NT2/D1 (cell line): ENCODE measurements around the gene COX7A2.

ENCODE experiments used
- DNase-seq: peaks from one replicate; pipeline ENCODE4 v3.0.0-alpha.2; 2011; ENCODE audit warnings: low read depth, low spot score
- H3K27me3 ChIP-seq: 2 replicates; pipeline ENCODE4 v1.6.0; 2011; ENCODE audit warnings: mild to moderate bottlenecking; ENCODE audit not compliant: insufficient read length, insufficient read depth
- H3K36me3 ChIP-seq: 2 replicates; pipeline ENCODE4 v1.6.1; 2011; ENCODE audit warnings: mild to moderate bottlenecking, low read length, mixed read lengths; ENCODE audit not compliant: insufficient read depth, insufficient read length
- H3K4me1 ChIP-seq: 2 replicates; pipeline ENCODE4 v1.5.1; 2011; ENCODE audit not compliant: insufficient read depth, insufficient read length
- H3K4me3 ChIP-seq: 2 replicates; pipeline ENCODE4 v1.5.1; 2011; ENCODE audit warnings: low read depth; ENCODE audit not compliant: insufficient read length
- H3K9ac ChIP-seq: 2 replicates; pipeline ENCODE4 v1.6.0; 2011; ENCODE audit warnings: low read depth; ENCODE audit not compliant: insufficient read length
- H3K9me3 ChIP-seq: 2 replicates; pipeline ENCODE4 v1.5.1; 2011; ENCODE audit warnings: mild to moderate bottlenecking, low read length; ENCODE audit not compliant: insufficient read depth
- SUZ12 ChIP-seq: IDR thresholded peaks from 2 replicates; pipeline ENCODE4 v1.6.1; 2011; ENCODE audit not compliant: insufficient read length, insufficient read depth; ENCODE audit errors: extremely low read depth
- YY1 ChIP-seq: IDR thresholded peaks from 2 replicates; pipeline ENCODE4 v1.6.1; 2011; ENCODE audit not compliant: insufficient read length, insufficient read depth
- ZNF274 ChIP-seq: IDR thresholded peaks from 2 replicates; pipeline ENCODE4 v1.6.1; 2011; ENCODE audit warnings: mild to moderate bottlenecking, low read depth, low read length

COX7A2 gene

GRCh38 chr6:75217193-75217592 is 26.4 kb downstream of the COX7A2 start:
- no peak for DNase-seq
- TF ChIP-seq SUZ12 (no peak), YY1 (no peak), ZNF274 (no peak)
- Histone ChIP-seq H3K9me3 (no peaks in the 10 kb centered on the region), H3K27me3 (no peaks in the 10 kb centered on the region), H3K36me3 (no peaks in the 10 kb centered on the region), H3K4me1 (no peaks in the 10 kb centered on the region), H3K9ac (no peak overlapping the region), H3K4me3 (no peak overlapping the region)

DNA sequence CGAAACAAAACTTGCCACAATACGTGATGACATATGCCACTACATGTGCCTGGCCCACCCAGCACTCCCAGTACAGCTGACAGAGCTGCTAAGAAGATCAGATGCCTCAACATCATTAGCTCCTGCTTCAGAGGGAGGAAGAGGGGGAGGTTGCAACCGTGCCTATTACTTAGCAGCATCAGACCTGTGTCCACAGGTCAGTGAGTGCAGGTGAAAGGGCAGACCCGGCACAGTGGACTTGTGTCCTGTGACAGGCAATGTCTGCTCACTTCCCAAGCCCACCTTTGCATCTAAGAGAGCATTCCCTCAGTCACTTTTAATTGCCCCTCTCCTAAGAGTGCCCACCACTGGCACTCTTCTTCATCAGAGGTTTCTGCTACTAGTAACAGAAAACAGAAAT is 28.3 kb downstream of the COX7A2 start:
- no peak for DNase-seq
- no peaks in the 10 kb centered on the region for H3K27me3 ChIP-seq
- no peaks in the 10 kb centered on the region for H3K9me3 ChIP-seq
- no peak overlapping the region for H3K9ac ChIP-seq
- no peak for TF ChIP-seq YY1
- no peak for TF ChIP-seq SUZ12
- TF ChIP-seq ZNF274, result no peak
- no peak overlapping the region for H3K4me3 ChIP-seq
- no peaks in the 10 kb centered on the region for H3K36me3 ChIP-seq
- H3K4me1 ChIP-seq, result peaks cover 3% of the 10 kb centered on the region

DNA sequence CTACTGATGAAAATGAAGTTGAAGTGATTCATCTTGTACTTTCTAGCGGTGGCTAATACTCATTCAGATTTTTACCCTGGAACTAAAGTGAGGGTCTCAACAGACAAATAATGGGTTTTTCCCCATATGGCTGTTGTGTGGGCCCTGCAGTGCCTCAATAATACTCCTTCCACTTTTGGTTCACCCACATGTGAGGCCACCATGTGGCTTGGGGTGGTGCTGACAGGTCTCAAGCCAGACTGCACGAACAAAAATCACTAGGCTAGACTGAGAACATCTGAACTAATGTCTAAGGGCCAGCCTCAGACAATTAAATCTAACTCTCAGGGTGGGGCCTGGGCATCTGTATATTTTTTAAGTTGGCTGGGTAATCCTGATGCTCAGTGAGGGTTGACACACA is 29.9 kb downstream of the COX7A2 start:
- no peak overlapping the region for H3K4me3 ChIP-seq
- no peaks in the 10 kb centered on the region for H3K9me3 ChIP-seq
- no peaks in the 10 kb centered on the region for H3K36me3 ChIP-seq
- H3K9ac ChIP-seq, result no peak overlapping the region
- no peak for TF ChIP-seq SUZ12
- no peak for TF ChIP-seq ZNF274
- no peak for TF ChIP-seq YY1
- peaks cover 3% of the 10 kb centered on the region for H3K4me1 ChIP-seq
- no peak for DNase-seq
- peaks cover 11% of the 10 kb centered on the region for H3K27me3 ChIP-seq

DNA sequence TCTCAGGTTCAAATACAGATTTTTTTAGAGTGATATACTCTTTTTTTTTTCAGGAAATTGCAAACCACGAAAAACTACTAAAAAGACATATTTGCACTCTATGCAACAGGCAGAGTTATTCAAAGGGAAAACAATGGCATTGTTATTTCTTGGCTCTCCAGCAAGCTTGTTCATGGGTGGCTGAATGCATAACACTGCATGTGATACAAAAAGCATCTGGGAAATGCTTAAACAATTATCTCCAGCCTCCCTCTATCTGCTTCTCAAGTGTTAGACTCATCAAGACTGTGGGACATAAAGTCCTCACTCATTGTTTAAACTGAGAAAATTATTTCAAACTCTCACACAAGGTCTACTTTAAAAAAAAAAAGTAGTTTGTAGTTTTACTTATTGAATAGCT is 30.5 kb downstream of the COX7A2 start:
- Histone ChIP-seq H3K36me3 (no peaks in the 10 kb centered on the region), H3K4me3 (no peak overlapping the region), H3K4me1 (peaks cover 3% of the 10 kb centered on the region), H3K27me3 (peaks cover 17% of the 10 kb centered on the region), H3K9me3 (no peaks in the 10 kb centered on the region), H3K9ac (no peak overlapping the region)
- DNase-seq, result no peak
- TF ChIP-seq SUZ12, result no peak
- TF ChIP-seq YY1, result no peak
- TF ChIP-seq ZNF274, result no peak

- no peaks in the 10 kb centered on the region for H3K9me3 ChIP-seq
- no peak overlapping the region for H3K4me3 ChIP-seq
- DNase-seq, result no peak
- peaks cover 3% of the 10 kb centered on the region for H3K4me1 ChIP-seq
- H3K27me3 ChIP-seq, result peaks cover 28% of the 10 kb centered on the region
- H3K9ac ChIP-seq, result no peak overlapping the region
- no peaks in the 10 kb centered on the region for H3K36me3 ChIP-seq
- no peak for TF ChIP-seq ZNF274
- TF ChIP-seq SUZ12, result no peak
- TF ChIP-seq YY1, result no peak
These were observed 31.5 kb downstream of the COX7A2 start for GRCh38 chr6:75211920-75212590.

- no peaks in the 10 kb centered on the region for H3K9me3 ChIP-seq
These were observed 32.5 kb downstream of the COX7A2 start for GRCh38 chr6:75210885-75211739.

DNA sequence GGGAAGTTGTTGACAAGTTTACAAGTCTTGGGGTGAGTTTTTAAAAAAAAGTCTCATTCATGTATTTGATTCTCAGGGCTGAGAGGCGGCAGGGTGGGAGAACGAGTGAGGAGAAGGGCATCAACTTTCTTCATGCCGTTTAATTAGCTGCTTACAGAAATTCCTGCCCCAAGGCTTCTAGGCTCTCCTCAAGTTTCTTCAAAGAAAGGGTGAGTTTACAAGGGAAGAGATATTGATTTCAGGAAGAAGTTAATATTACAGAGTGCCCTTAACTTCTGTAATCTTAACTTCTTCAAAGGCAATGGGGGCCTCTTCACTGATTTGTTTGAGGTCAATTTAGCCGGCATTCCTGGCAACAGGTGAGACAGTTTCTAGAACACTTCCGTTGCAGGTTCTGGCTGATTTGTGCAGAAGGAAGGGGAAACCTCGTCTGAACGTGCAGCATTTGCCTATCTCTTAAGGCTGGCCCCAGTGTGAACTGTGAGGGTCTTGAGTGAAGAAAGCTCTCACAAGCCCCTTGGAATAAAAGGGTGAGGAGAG is 34.3 kb downstream of the COX7A2 start:
- H3K36me3 ChIP-seq, result no peaks in the 10 kb centered on the region
- peaks cover 56% of the 10 kb centered on the region for H3K27me3 ChIP-seq
- no peaks in the 10 kb centered on the region for H3K9me3 ChIP-seq
- H3K4me3 ChIP-seq, result no peak overlapping the region
- DNase-seq, result no peak
- no peak for TF ChIP-seq ZNF274
- TF ChIP-seq SUZ12, result no peak
- TF ChIP-seq YY1, result no peak
- peaks cover 3% of the 10 kb centered on the region for H3K4me1 ChIP-seq
- H3K9ac ChIP-seq, result peak overlapping the region; percentile 26

More at GRCh38 chr6:75210885-75211739, 32.5 kb downstream of the COX7A2 start:
- DNase-seq, result no peak
- Histone ChIP-seq H3K36me3 (no peaks in the 10 kb centered on the region), H3K9ac (no peak overlapping the region), H3K27me3 (peaks cover 37% of the 10 kb centered on the region), H3K4me1 (peaks cover 3% of the 10 kb centered on the region), H3K4me3 (no peak overlapping the region)
- no peak for TF ChIP-seq SUZ12
